K562 (cell line): ENCODE measurements around the gene CFAP53. TPM values are rescaled to one million over a fixed set of nuclear protein-coding genes. Genes with fewer than 3 reads are reported as not detected.
A peak's percentile ranks its signal among the peaks of the same experiment; 100 is the strongest.

ENCODE experiments used
- ATAC-seq: fragments of 200-7000 bp; cut with Tn5 transposase; 3 replicates; pipeline ENCODE4 v1.9.1; 2020; ENCODE audit warnings: moderate library complexity
- BruUV-seq: library from RNA; stranded (reverse); fragments of 400-500 nt; replicated peaks from 2 replicates; lab custom pipeline; 2021; lab: Mats Ljungman, UMichigan
- CTCF ChIA-PET: fragments of 300-600 bp; formaldehyde crosslinking; extraction: SDS; loops from one replicate; lab custom pipeline; 2021; ENCODE audit warnings: low intra/inter-chr PET ratio; lab: Yijun Ruan, JAX
- POLR2A ChIA-PET: fragments of 300-600, 350-650 bp; sonication (Branson Sonifier 250); formaldehyde crosslinking; extraction: SDS; loops from one replicate; lab custom pipeline; 2021; ENCODE audit warnings: antibody characterized with exemption, inconsistent platforms; lab: Yijun Ruan, JAX
- DNase-seq, 4 experiments: peaks; one replicate each; pipeline versions ENCODE4 v3.0.0 to v3.0.0-alpha.2; 2011 to 2018; ENCODE audit warnings: low spot score in 3 of 4, mixed read lengths in 3 of 4; ENCODE audit errors: extremely low read depth in 1 of 4
- FAIRE-seq: peaks from 2 replicates; lab custom pipeline; 2011; peaks lifted over from hg19 to GRCh38; lab: Jason Lieb, UNC
- H2AFZ ChIP-seq: 2 replicates; pipeline ENCODE4 v1.6.0; 2011; ENCODE audit warnings: low read depth, low read length, control low read depth, inconsistent platforms
- H3K27ac ChIP-seq: fragments of 200-600 bp; 3 replicates; pipeline ENCODE4 v1.8.0; 2011; ENCODE audit warnings: low read depth, mild to moderate bottlenecking, control low read depth, inconsistent platforms, low read length, moderate library complexity, mixed read lengths; ENCODE audit errors: extremely low read depth
- H3K27me3 ChIP-seq, 2 experiments: fragments of 300-600 bp in 1 of 2; 2 replicates in 1 of 2; 3 replicates in 1 of 2; pipeline versions ENCODE4 v1.6.0 to v1.8.0; 2011; ENCODE audit warnings: inconsistent platforms in 2 of 2, low read length in 2 of 2, mild to moderate bottlenecking in 1 of 2, mixed read lengths in 1 of 2, moderate library complexity in 1 of 2; ENCODE audit not compliant: control insufficient read depth in 2 of 2, insufficient read depth in 2 of 2
- H3K36me3 ChIP-seq: fragments of 300-600 bp; 3 replicates; pipeline ENCODE4 v1.8.0; 2011; ENCODE audit warnings: mild to moderate bottlenecking, low read length, inconsistent platforms; ENCODE audit not compliant: control insufficient read depth, insufficient read depth
- H3K4me1 ChIP-seq, 2 experiments: fragments of 200-600 bp in 1 of 2; replicated peaks in 1 of 2; 2 replicates in 1 of 2; 3 replicates in 1 of 2; pipeline versions ENCODE4 v1.5.1 to v1.8.0; 2011; ENCODE audit warnings: inconsistent platforms in 2 of 2, low read length in 2 of 2, mild to moderate bottlenecking in 1 of 2, mixed read lengths in 1 of 2, moderate library complexity in 1 of 2; ENCODE audit not compliant: control insufficient read depth in 2 of 2, insufficient read depth in 2 of 2
- H3K4me2 ChIP-seq: 2 replicates; pipeline ENCODE4 v1.6.1; 2011; ENCODE audit warnings: low read length, control low read depth, inconsistent platforms, mixed read lengths; ENCODE audit not compliant: insufficient read depth
- H3K4me3 ChIP-seq: fragments of 200-600 bp; sonication (generic), shearing (Covaris generic); 2 replicates; pipeline ENCODE4 v1.5.1; 2016; ENCODE audit warnings: control low read depth, inconsistent platforms
- H3K79me2 ChIP-seq: fragments of 200-600 bp; 3 replicates; pipeline ENCODE4 v1.8.0; 2011; ENCODE audit warnings: low read length, inconsistent platforms; ENCODE audit not compliant: control insufficient read depth, insufficient read depth
- H3K9ac ChIP-seq, 2 experiments: 2 replicates each; pipeline versions ENCODE4 v1.6.0 to v1.6.1; 2011; ENCODE audit warnings: low read depth in 2 of 2, low read length in 2 of 2, control low read depth in 1 of 2, inconsistent platforms in 1 of 2, mild to moderate bottlenecking in 1 of 2, mixed read lengths in 1 of 2; ENCODE audit not compliant: insufficient read depth in 1 of 2
- H3K9me1 ChIP-seq: one replicate; pipeline ENCODE4 v1.6.0; 2011; ENCODE audit warnings: inconsistent platforms, mild to moderate bottlenecking, low read length, moderate library complexity; ENCODE audit not compliant: control insufficient read depth, insufficient read depth
- H3K9me3 ChIP-seq: replicated peaks from 2 replicates; pipeline ENCODE4 v1.5.1; 2011; ENCODE audit warnings: low read depth, low read length, inconsistent platforms; ENCODE audit not compliant: control insufficient read depth, insufficient read depth
- H4K20me1 ChIP-seq: replicated peaks from 2 replicates; pipeline ENCODE4 v1.6.1; 2011; ENCODE audit warnings: low read length, inconsistent platforms, mixed read lengths; ENCODE audit not compliant: control insufficient read depth, insufficient read depth
- CREB3 ChIP-seq: fragments of 450-650 bp; conservative IDR thresholded peaks from 2 replicates; pipeline ENCODE4 v1.6.1; 2016; ENCODE audit warnings: missing genetic modification characterization, low read depth, mild to moderate bottlenecking, missing compliant biosample characterization, moderate library complexity
- FOSL1 ChIP-seq: fragments of 200-800 bp; sonication (Bioruptor generic); conservative IDR thresholded peaks from 2 replicates; pipeline ENCODE4 v1.6.1; 2016; ENCODE audit warnings: missing genetic modification characterization, missing compliant biosample characterization
- POLR2G ChIP-seq: fragments of 200-400 bp; formaldehyde crosslinking; IDR thresholded peaks from 2 replicates; pipeline ENCODE4 v1.6.1; 2017; ENCODE audit warnings: low read depth, mild to moderate bottlenecking, antibody characterized with exemption, low read length, moderate library complexity
- RBFOX2 ChIP-seq: fragments of 200-400 bp; formaldehyde crosslinking; IDR thresholded peaks from 2 replicates; pipeline ENCODE4 v1.6.1; 2017; ENCODE audit warnings: low read depth, mild to moderate bottlenecking, low read length, moderate library complexity
- RBM34 ChIP-seq: fragments of 200-400 bp; formaldehyde crosslinking; IDR thresholded peaks from 2 replicates; pipeline ENCODE4 v1.6.1; 2018; ENCODE audit warnings: low read length, borderline replicate concordance; ENCODE audit not compliant: insufficient read depth
- ZNF224 ChIP-seq: sonication (generic); formaldehyde crosslinking; IDR thresholded peaks from 2 replicates; pipeline ENCODE4 v1.8.0; 2022; ENCODE audit warnings: mild to moderate bottlenecking, missing genetic modification reagents
- WGBS: fragments of 100-300 bp; shearing (Covaris generic); methylation state at CpG from one replicate; pipeline ENCODE4 v1.1.6; 2016; ENCODE audit warnings: low coverage, mixed read lengths; ENCODE audit not compliant: insufficient coverage; ENCODE audit errors: missing lambda C conversion rate; 5-methylcytosine and 5-hydroxymethylcytosine counted together
- in situ Hi-C: fragments of 300-500 bp; cut with MboI; formaldehyde crosslinking; loops from 4 replicates; pipeline ENCODE4 v1.15.0; 2018; ENCODE audit warnings: inconsistent platforms, mixed read lengths
- intact Hi-C: fragments of 100-400 bp; cut with micrococcal nuclease; formaldehyde crosslinking; loops from 2 replicates; pipeline ENCODE4 v1.14.2; 2022
- polyA plus RNA-seq, 8 experiments: library from polyadenylated mRNA; depleted of rRNA in 4 of 8; stranded (reverse) in 5 of 8; unstranded in 3 of 8; fragments of >200 nt; fragmentation: Nextera tagmentation in 2 of 8; fragmentation: Illumina TruSeq in 1 of 8; extraction: Ambion mirVana in 2 of 8; extraction: Trizol in 1 of 8; gene quantifications; 2 replicates each; pipeline versions ENCODE4 v1.2.1 to v1.2.3, GENCODE V29; 2011 to 2014; ENCODE audit warnings: inconsistent platforms in 1 of 8, missing spikeins in 1 of 8
- total RNA-seq, 7 experiments: library from RNA; depleted of rRNA in 6 of 7; stranded (reverse); fragments of >200 nt in 6 of 7; fragmentation: Illumina TruSeq in 2 of 7; extraction: Trizol in 2 of 7; gene quantifications; 2 replicates each; pipeline versions ENCODE4 v1.2.1 to v1.2.3, GENCODE V29; 2011 to 2021; ENCODE audit warnings: low replicate concordance in 1 of 7
- TF ChIP-seq, protein P1 (sequence below): conservative IDR thresholded peaks from 2 replicates; pipeline ENCODE4 v1.6.1; 2011; ENCODE audit warnings: low read depth, mild to moderate bottlenecking, low read length; ENCODE audit not compliant: control insufficient read depth

CFAP53 gene
- total and polyA plus RNA-seq, 9 of the 15 experiments (the other 6 are each of a cell fraction or from before 2014, with no cell fraction given): 0.21 to 1.9 (median 1.2) TPM

- intact Hi-C loops: no loop called here
- no peaks in the 10 kb centered on the region for H3K27me3 ChIP-seq
- ATAC-seq: no peak
- peak overlapping the region; percentile 97 to 99; a peak in 3 of 4 replicates for H3K9ac ChIP-seq
- no peaks in the 10 kb centered on the region for H3K9me1 ChIP-seq
- H3K4me1 ChIP-seq: peaks cover 4 to 25% of the 10 kb centered on the region in 2 experiments; a peak in 3 of 5 replicates
- TF ChIP-seq ZNF224 (CRISPR knock-in tag) (no peak), RBFOX2 (peak; percentile 50), POLR2G (0 out of 2 replicates have a peak, but pooled peaks have one; percentile 44)
- TF ChIP-seq, all 486 proteins: peak for 2
- Histone ChIP-seq H4K20me1 (peaks cover 2% of the 10 kb centered on the region; the same call in 1 of the 2 replicates), H3K4me3 (peak overlapping the region; percentile 74), H3K9me3 (no peaks in the 10 kb centered on the region), H2AFZ (no peak overlapping the region), H3K4me2 (peak overlapping the region; percentile 95), H3K27ac (no peak overlapping the region), H3K36me3 (peaks cover 80% of the 10 kb centered on the region; the same call in 2 of the 3 replicates), H3K79me2 (peaks cover 33% of the 10 kb centered on the region)
- FAIRE-seq (no peak), DNase-seq (no peak)
- ChIA-PET CTCF (no interaction called here), POLR2A (interaction anchor here (0.5 kb wide), 1 partner anchor 121 kb away, joined by 3 read pairs; no protein-coding TSS in a partner anchor)
- 95% methylated on average over 6 of the region's 7 CpGs for WGBS
- no TSS peak for BruUV-seq
- in situ Hi-C loops: no loop called here
Observed at GRCh38 chr18:50279752-50280151, 13.5 kb upstream of the CFAP53 start.

DNA sequence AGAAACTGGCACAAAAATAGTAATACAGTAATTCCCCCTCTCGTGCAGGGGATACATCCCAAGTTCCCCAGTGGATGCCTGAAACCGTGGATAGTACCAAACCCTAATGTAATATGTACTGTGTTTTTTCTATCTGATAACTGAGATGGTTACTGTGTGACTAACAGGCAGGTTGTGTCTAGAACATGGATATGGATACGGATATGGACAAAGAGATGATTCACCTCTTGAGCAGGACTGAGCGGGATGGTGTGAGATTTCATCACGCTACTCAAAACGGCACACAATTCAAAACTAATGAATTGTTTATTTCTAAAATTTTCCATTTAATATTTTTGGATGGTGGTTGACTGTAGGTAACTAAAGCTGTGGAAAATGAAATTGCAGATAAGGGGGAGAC lies 11.6 kb upstream of the CFAP53 start:
- 89% methylated on average over 6 of the region's 6 CpGs for WGBS
- Histone ChIP-seq H3K36me3 (peaks cover 80% of the 10 kb centered on the region; the same call in 2 of the 3 replicates), H3K27ac (no peak overlapping the region), H3K27me3 (no peaks in the 10 kb centered on the region), H3K9ac (no peak overlapping the region), H3K4me1 (peaks cover 4 to 25% of the 10 kb centered on the region in 2 experiments; a peak in 3 of 5 replicates), H3K79me2 (peaks cover 33% of the 10 kb centered on the region), H3K9me1 (no peaks in the 10 kb centered on the region), H4K20me1 (peaks cover 2% of the 10 kb centered on the region; the same call in 1 of the 2 replicates), H3K4me3 (no peak overlapping the region), H3K9me3 (no peaks in the 10 kb centered on the region), H3K4me2 (no peak overlapping the region), H2AFZ (no peak overlapping the region)
- no TSS peak for BruUV-seq
- ATAC-seq (no peak), DNase-seq (no peak), FAIRE-seq (no peak)
- ChIA-PET CTCF (no interaction called here), POLR2A (no interaction called here)
- intact Hi-C loops: no loop called here
- in situ Hi-C loops: no loop called here
- TF ChIP-seq FOSL1 (tag) (no peak; the same call in 1 of the 2 replicates), RBM34 (no peak), CREB3 (tag) (no peak)
- TF ChIP-seq, protein P1, sequence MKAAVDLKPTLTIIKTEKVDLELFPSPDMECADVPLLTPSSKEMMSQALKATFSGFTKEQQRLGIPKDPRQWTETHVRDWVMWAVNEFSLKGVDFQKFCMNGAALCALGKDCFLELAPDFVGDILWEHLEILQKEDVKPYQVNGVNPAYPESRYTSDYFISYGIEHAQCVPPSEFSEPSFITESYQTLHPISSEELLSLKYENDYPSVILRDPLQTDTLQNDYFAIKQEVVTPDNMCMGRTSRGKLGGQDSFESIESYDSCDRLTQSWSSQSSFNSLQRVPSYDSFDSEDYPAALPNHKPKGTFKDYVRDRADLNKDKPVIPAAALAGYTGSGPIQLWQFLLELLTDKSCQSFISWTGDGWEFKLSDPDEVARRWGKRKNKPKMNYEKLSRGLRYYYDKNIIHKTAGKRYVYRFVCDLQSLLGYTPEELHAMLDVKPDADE: no peak
